Liver (tissue), 9 donors: ENCODE measurements around the gene HMX2. TPM values are rescaled to one million over a fixed set of nuclear protein-coding genes. Genes with fewer than 3 reads are reported as not detected.

Experiments
- DNase-seq: peaks from one replicate; pipeline ENCODE4 v3.0.0-alpha.2; 2017; ENCODE audit warnings: low spot score
- H3K27ac ChIP-seq, 2 donors: one replicate each; pipeline ENCODE4 v1.7.0; 2013; ENCODE audit warnings: inconsistent platforms in 2 of 2, low read length in 2 of 2, control low read depth in 1 of 2, low read depth in 1 of 2, mild to moderate bottlenecking in 1 of 2
- H3K27me3 ChIP-seq, 4 donors: one replicate each; pipeline versions ENCODE4 v1.6.1 to v1.7.0; 2013; ENCODE audit warnings: low read length in 3 of 4, inconsistent platforms in 1 of 4, mild to moderate bottlenecking in 1 of 4, moderate library complexity in 1 of 4; ENCODE audit not compliant: control insufficient read depth in 4 of 4, insufficient read depth in 4 of 4
- H3K36me3 ChIP-seq, 4 donors: one replicate each; pipeline versions ENCODE4 v1.6.1 to v1.7.0; 2013; ENCODE audit warnings: low read length in 3 of 4, mild to moderate bottlenecking in 3 of 4, low read depth in 1 of 4, moderate library complexity in 1 of 4; ENCODE audit not compliant: control insufficient read depth in 4 of 4, insufficient read depth in 3 of 4
- H3K4me1 ChIP-seq, 4 donors: one replicate each; pipeline versions ENCODE4 v1.6.1 to v1.7.0; 2013; ENCODE audit warnings: low read length in 3 of 4, mild to moderate bottlenecking in 3 of 4, moderate library complexity in 1 of 4; ENCODE audit not compliant: control insufficient read depth in 4 of 4, insufficient read depth in 4 of 4
- H3K4me3 ChIP-seq, 3 donors: one replicate each; pipeline versions ENCODE4 v1.6.1 to v1.7.0; 2013; ENCODE audit warnings: low read length in 3 of 3, control low read depth in 1 of 3, low read depth in 1 of 3, mild to moderate bottlenecking in 1 of 3
- H3K9ac ChIP-seq, 2 donors: one replicate each; pipeline ENCODE4 v1.7.0; 2013; ENCODE audit warnings: low read length in 2 of 2, mild to moderate bottlenecking in 2 of 2, moderate library complexity in 2 of 2, control low read depth in 1 of 2, low read depth in 1 of 2
- H3K9me3 ChIP-seq, 4 donors: one replicate each; pipeline versions ENCODE4 v1.6.1 to v1.7.0; 2013; ENCODE audit warnings: low read length in 3 of 4; ENCODE audit not compliant: control insufficient read depth in 4 of 4
- EGR1 ChIP-seq, 2 donors: IDR thresholded peaks; 2 replicates each; pipeline ENCODE4 v1.6.1; 2016 to 2018; ENCODE audit warnings: antibody characterized with exemption in 2 of 2, low read depth in 2 of 2
- FOXA1 ChIP-seq: IDR thresholded peaks from 2 replicates; pipeline ENCODE4 v1.6.1; 2016; ENCODE audit warnings: antibody characterized with exemption
- FOXA2 ChIP-seq: IDR thresholded peaks from 2 replicates; pipeline ENCODE4 v1.6.1; 2016; ENCODE audit warnings: antibody characterized with exemption
- GABPA ChIP-seq, 2 donors: IDR thresholded peaks in 1 of 2; conservative IDR thresholded peaks in 1 of 2; 2 replicates each; pipeline ENCODE4 v1.6.1; 2016; ENCODE audit warnings: antibody characterized with exemption in 2 of 2, mild to moderate bottlenecking in 1 of 2, moderate library complexity in 1 of 2
- HNF4A ChIP-seq, 2 donors: conservative IDR thresholded peaks; 2 replicates each; pipeline ENCODE4 v1.6.1; 2016; ENCODE audit warnings: antibody characterized with exemption in 2 of 2, mild to moderate bottlenecking in 2 of 2
- HNF4G ChIP-seq: IDR thresholded peaks from 2 replicates; pipeline ENCODE4 v1.6.1; 2016; ENCODE audit warnings: antibody characterized with exemption
- JUND ChIP-seq, 2 donors: IDR thresholded peaks; 2 replicates each; pipeline ENCODE4 v1.6.1; 2016; ENCODE audit warnings: antibody characterized with exemption in 2 of 2
- NR2F2 ChIP-seq: IDR thresholded peaks from 2 replicates; pipeline ENCODE4 v1.6.1; 2016; ENCODE audit warnings: antibody characterized with exemption
- RAD21 ChIP-seq, 2 donors: IDR thresholded peaks; 2 replicates each; pipeline ENCODE4 v1.6.1; 2016; ENCODE audit warnings: antibody characterized with exemption in 2 of 2, mild to moderate bottlenecking in 2 of 2
- RXRA ChIP-seq, 2 donors: IDR thresholded peaks; 2 replicates each; pipeline ENCODE4 v1.6.1; 2017 to 2018; ENCODE audit warnings: antibody characterized with exemption in 2 of 2, mild to moderate bottlenecking in 1 of 2
- TAF1 ChIP-seq: conservative IDR thresholded peaks from 2 replicates; pipeline ENCODE4 v1.6.1; 2016; ENCODE audit warnings: antibody characterized with exemption, mild to moderate bottlenecking
- YY1 ChIP-seq: IDR thresholded peaks from 2 replicates; pipeline ENCODE4 v1.6.1; 2016; ENCODE audit warnings: antibody characterized with exemption, mild to moderate bottlenecking
- WGBS: extraction: QIAGEN DNeasy Blood & Tissue Kit; methylation state at CpG from one replicate; pipeline ENCODE4 v1.1.7; 2013; 5-methylcytosine and 5-hydroxymethylcytosine counted together
- polyA plus RNA-seq, 2 donors: library from polyadenylated mRNA; stranded (reverse) in 1 of 2; unstranded in 1 of 2; fragments of 200-250 nt in 1 of 2; fragments of >200 nt in 1 of 2; fragmentation: Nextera tagmentation in 1 of 2; extraction: Ambion mirVana in 1 of 2; gene quantifications; one replicate each; pipeline versions ENCODE4 v1.2.1 to v1.2.3, GENCODE V29; 2013 to 2015
- total RNA-seq, 2 donors: library from RNA; depleted of rRNA; stranded (reverse); fragments of >200 nt; gene quantifications; one replicate each; pipeline ENCODE4 v1.2.3, GENCODE V29; 2014
- TF ChIP-seq, protein P1 (sequence below): fragments of 150-350 bp; IDR thresholded peaks from 2 replicates; pipeline ENCODE4 v1.5.1; 2017; ENCODE audit warnings: improper control_type of control experiment, low read depth, low read length; ENCODE audit not compliant: missing input control
- TF ChIP-seq, protein P2 (sequence below): IDR thresholded peaks from 2 replicates; pipeline ENCODE4 v1.6.1; 2016; ENCODE audit warnings: antibody characterized with exemption
- TF ChIP-seq, protein P3 (sequence below): IDR thresholded peaks from 2 replicates; pipeline ENCODE4 v1.6.1; 2016; ENCODE audit warnings: antibody characterized with exemption
- TF ChIP-seq, protein P4 (sequence below): IDR thresholded peaks from 2 replicates; pipeline ENCODE4 v1.6.1; 2016; ENCODE audit warnings: antibody characterized with exemption, mild to moderate bottlenecking
- TF ChIP-seq, protein P5 (sequence below): IDR thresholded peaks from 2 replicates; pipeline ENCODE4 v1.6.1; 2016; ENCODE audit warnings: antibody characterized with exemption
- donor health status: healthy.
- donor health status: healthy.
- donor health status: healthy.
- donor health status: healthy.
- donor health status: healthy.

HMX2 gene
- total and polyA plus RNA-seq, 4 donors = not detected

DNA sequence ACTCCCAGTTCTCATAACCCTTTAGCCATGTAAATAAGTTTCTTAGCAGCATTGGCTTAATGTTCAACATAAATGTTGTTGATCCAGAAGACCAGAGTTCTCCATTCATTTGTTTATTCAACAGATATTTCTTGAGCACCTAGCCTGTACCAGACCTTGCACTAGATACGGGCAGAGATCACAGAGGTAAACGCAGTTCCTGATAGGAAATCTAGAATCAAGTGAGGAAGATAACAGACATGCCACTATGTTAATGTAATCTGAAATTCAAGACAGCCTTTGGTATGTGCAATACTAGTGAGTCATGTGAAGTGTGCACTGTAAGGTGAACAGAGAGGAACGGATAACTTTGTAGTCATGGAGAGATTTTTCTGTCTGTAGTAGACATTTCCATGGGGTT lies 9.3 kb downstream of the HMX2 start (continued):
- TF ChIP-seq, protein P1, sequence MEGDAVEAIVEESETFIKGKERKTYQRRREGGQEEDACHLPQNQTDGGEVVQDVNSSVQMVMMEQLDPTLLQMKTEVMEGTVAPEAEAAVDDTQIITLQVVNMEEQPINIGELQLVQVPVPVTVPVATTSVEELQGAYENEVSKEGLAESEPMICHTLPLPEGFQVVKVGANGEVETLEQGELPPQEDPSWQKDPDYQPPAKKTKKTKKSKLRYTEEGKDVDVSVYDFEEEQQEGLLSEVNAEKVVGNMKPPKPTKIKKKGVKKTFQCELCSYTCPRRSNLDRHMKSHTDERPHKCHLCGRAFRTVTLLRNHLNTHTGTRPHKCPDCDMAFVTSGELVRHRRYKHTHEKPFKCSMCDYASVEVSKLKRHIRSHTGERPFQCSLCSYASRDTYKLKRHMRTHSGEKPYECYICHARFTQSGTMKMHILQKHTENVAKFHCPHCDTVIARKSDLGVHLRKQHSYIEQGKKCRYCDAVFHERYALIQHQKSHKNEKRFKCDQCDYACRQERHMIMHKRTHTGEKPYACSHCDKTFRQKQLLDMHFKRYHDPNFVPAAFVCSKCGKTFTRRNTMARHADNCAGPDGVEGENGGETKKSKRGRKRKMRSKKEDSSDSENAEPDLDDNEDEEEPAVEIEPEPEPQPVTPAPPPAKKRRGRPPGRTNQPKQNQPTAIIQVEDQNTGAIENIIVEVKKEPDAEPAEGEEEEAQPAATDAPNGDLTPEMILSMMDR = no peak
- no peak for TF ChIP-seq HNF4G
- TF ChIP-seq, protein P2, sequence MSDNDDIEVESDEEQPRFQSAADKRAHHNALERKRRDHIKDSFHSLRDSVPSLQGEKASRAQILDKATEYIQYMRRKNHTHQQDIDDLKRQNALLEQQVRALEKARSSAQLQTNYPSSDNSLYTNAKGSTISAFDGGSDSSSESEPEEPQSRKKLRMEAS = no peak

DNA sequence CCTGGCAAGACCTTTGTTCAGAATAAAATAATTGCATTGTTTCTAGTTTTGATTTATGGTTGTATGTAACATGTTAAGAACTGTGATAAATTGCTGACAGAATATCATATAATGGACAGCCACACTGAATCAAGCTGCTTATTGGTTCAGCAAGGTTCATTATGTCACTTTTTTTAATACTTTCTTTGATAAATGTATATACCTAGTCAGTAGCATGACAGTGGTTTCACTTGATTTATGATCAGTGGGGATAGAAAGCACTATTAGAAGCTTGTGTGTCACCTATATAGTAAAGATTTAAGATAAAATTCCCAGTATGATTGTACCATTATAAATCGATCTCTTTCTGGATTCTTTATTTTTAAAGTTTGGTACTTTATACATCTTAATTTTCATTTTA lies 10.7 kb downstream of the HMX2 start:
- no peak overlapping the region for H3K4me3 ChIP-seq
- no peak for DNase-seq
- TF ChIP-seq, protein P2 = no peak
- TF ChIP-seq, protein P3, sequence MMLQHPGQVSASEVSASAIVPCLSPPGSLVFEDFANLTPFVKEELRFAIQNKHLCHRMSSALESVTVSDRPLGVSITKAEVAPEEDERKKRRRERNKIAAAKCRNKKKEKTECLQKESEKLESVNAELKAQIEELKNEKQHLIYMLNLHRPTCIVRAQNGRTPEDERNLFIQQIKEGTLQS = no peak
- TF ChIP-seq RXRA (IDR thresholded peaks at IDR 0.05) (no peak), NR2F2 (no peak), TAF1 (no peak), YY1 (no peak), EGR1 (IDR thresholded peaks at IDR 0.05; ENCODE audit: low read depth in 2 of 2) (no peak), HNF4A (conservative IDR thresholded peaks at IDR 0.05) (no peak), GABPA (IDR thresholded peaks at IDR 0.05 in 1 of 2, conservative IDR thresholded peaks at IDR 0.05 in 1 of 2) (no peak), RAD21 (IDR thresholded peaks at IDR 0.05) (no peak), FOXA1 (no peak), JUND (IDR thresholded peaks at IDR 0.05) (no peak)
- H3K27me3 ChIP-seq = no peaks in the 10 kb centered on the region
- no peaks in the 10 kb centered on the region for H3K9me3 ChIP-seq
- H3K9ac ChIP-seq = no peak overlapping the region
- H3K4me1 ChIP-seq = peaks cover 0 to 18% (median 11%) of the 10 kb centered on the region in 4 donors
- no peak overlapping the region for H3K27ac ChIP-seq
- 96% methylated on average over 1 of the region's 1 CpG for WGBS
- H3K36me3 ChIP-seq = peaks cover 4 to 43% (median 35%) of the 10 kb centered on the region in 4 donors

DNA sequence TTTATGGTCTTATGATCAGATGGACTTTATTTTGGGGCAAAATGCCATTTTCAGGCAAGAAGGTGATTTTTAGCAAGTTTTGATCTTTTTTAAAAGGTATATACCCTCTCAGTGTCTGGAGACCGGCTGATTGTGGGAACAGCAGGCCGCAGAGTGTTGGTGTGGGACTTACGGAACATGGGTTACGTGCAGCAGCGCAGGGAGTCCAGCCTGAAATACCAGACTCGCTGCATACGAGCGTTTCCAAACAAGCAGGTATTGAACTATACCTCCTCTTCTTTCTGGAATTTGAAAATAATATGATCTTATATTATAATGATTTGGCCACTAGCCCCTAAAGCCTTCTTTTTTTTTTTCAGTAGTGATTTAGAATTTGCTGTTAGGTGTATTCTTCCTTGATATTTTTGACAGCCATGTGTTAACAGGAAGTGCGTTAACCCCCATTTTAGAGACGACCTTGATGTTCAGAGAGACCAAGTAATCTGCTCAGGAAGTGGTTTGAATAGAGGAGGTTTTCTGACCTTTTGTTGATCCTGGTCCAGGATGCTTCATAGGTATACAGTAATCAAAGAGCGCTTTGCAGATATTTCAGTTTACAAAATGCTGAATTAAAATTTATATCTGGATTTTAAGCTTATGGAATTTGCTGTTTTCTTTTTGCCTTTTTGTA lies 12.5 kb downstream of the HMX2 start:
- Histone ChIP-seq H3K9me3 (no peaks in the 10 kb centered on the region), H3K9ac (no peak overlapping the region), H3K4me1 (peaks cover 0 to 9% (median 4%) of the 10 kb centered on the region in 4 donors), H3K27me3 (no peaks in the 10 kb centered on the region), H3K36me3 (peaks cover 4 to 52% (median 42%) of the 10 kb centered on the region in 4 donors), H3K4me3 (no peak overlapping the region), H3K27ac (no peak overlapping the region)
- 90% methylated on average over 11 of the region's 11 CpGs for WGBS
- TF ChIP-seq FOXA2 = no peak
- TF ChIP-seq YY1 = no peak
- no peak for TF ChIP-seq NR2F2
- TF ChIP-seq HNF4G = no peak
- no peak for TF ChIP-seq HNF4A (conservative IDR thresholded peaks at IDR 0.05)
- TF ChIP-seq, protein P4, sequence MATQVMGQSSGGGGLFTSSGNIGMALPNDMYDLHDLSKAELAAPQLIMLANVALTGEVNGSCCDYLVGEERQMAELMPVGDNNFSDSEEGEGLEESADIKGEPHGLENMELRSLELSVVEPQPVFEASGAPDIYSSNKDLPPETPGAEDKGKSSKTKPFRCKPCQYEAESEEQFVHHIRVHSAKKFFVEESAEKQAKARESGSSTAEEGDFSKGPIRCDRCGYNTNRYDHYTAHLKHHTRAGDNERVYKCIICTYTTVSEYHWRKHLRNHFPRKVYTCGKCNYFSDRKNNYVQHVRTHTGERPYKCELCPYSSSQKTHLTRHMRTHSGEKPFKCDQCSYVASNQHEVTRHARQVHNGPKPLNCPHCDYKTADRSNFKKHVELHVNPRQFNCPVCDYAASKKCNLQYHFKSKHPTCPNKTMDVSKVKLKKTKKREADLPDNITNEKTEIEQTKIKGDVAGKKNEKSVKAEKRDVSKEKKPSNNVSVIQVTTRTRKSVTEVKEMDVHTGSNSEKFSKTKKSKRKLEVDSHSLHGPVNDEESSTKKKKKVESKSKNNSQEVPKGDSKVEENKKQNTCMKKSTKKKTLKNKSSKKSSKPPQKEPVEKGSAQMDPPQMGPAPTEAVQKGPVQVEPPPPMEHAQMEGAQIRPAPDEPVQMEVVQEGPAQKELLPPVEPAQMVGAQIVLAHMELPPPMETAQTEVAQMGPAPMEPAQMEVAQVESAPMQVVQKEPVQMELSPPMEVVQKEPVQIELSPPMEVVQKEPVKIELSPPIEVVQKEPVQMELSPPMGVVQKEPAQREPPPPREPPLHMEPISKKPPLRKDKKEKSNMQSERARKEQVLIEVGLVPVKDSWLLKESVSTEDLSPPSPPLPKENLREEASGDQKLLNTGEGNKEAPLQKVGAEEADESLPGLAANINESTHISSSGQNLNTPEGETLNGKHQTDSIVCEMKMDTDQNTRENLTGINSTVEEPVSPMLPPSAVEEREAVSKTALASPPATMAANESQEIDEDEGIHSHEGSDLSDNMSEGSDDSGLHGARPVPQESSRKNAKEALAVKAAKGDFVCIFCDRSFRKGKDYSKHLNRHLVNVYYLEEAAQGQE = no peak
- TF ChIP-seq JUND (IDR thresholded peaks at IDR 0.05) = no peak
- no peak for TF ChIP-seq TAF1
- TF ChIP-seq FOXA1 = no peak
- TF ChIP-seq, protein P1 = no peak
- TF ChIP-seq, protein P5, sequence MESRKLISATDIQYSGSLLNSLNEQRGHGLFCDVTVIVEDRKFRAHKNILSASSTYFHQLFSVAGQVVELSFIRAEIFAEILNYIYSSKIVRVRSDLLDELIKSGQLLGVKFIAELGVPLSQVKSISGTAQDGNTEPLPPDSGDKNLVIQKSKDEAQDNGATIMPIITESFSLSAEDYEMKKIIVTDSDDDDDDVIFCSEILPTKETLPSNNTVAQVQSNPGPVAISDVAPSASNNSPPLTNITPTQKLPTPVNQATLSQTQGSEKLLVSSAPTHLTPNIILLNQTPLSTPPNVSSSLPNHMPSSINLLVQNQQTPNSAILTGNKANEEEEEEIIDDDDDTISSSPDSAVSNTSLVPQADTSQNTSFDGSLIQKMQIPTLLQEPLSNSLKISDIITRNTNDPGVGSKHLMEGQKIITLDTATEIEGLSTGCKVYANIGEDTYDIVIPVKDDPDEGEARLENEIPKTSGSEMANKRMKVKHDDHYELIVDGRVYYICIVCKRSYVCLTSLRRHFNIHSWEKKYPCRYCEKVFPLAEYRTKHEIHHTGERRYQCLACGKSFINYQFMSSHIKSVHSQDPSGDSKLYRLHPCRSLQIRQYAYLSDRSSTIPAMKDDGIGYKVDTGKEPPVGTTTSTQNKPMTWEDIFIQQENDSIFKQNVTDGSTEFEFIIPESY = no peak
- DNase-seq = no peak
